OCI-LY7 (cell line): Measurements from ENCODE around the gene SPRN. TPM values are rescaled to one million over a fixed set of nuclear protein-coding genes. Genes with fewer than 3 reads are reported as not detected.

Experiments
- BruUV-seq: library from RNA; stranded (reverse); fragments of 400-500 nt; replicated peaks from 2 replicates; lab custom pipeline; 2021; lab: Mats Ljungman, UMichigan
- CTCF ChIA-PET: fragments of 300-600 bp; sonication (Branson Sonifier 250); formaldehyde crosslinking; loops from one replicate; lab custom pipeline; 2022; ENCODE audit warnings: antibody characterized with exemption; ENCODE audit not compliant: unreplicated experiment; lab: Charles Lee
- POLR2A ChIA-PET: fragments of 300-600 bp; sonication (Branson Sonifier 250); formaldehyde crosslinking; loops from one replicate; lab custom pipeline; 2022; ENCODE audit warnings: antibody characterized with exemption; lab: Charles Lee
- DNase-seq: peaks from one replicate; pipeline ENCODE4 v3.0.0-alpha.2; 2015; ENCODE audit warnings: low spot score
- H2AFZ ChIP-seq: fragments of 200-600 bp; sonication (generic), shearing (Covaris generic); 2 replicates; pipeline ENCODE4 v1.6.1; 2014; ENCODE audit warnings: mild to moderate bottlenecking, antibody characterized with exemption, low read length, moderate library complexity
- H3K27ac ChIP-seq: fragments of 200-600 bp; sonication (generic); 2 replicates; pipeline ENCODE4 v1.5.1; 2014; ENCODE audit warnings: mixed run types, low read depth, mild to moderate bottlenecking, moderate library complexity, low read length, inconsistent platforms; ENCODE audit not compliant: poor library complexity, severe bottlenecking
- H3K36me3 ChIP-seq: fragments of 200-600 bp; sonication (generic); 2 replicates; pipeline ENCODE4 v1.6.1; 2014; ENCODE audit warnings: mild to moderate bottlenecking, antibody characterized with exemption, low read length, moderate library complexity, mixed read lengths; ENCODE audit not compliant: insufficient read depth
- H3K4me1 ChIP-seq: fragments of 200-600 bp; sonication (generic); 2 replicates; pipeline ENCODE4 v1.5.1; 2014; ENCODE audit warnings: mild to moderate bottlenecking, low read length; ENCODE audit not compliant: insufficient read depth, poor library complexity, severe bottlenecking
- H3K4me2 ChIP-seq: fragments of 200-600 bp; sonication (generic); 2 replicates; pipeline ENCODE4 v1.6.1; 2014; ENCODE audit warnings: mild to moderate bottlenecking, low read length
- H3K4me3 ChIP-seq: fragments of 200-600 bp; sonication (generic); 2 replicates; pipeline ENCODE4 v1.5.1; 2014; ENCODE audit warnings: mild to moderate bottlenecking, low read depth, low read length; ENCODE audit not compliant: poor library complexity, severe bottlenecking
- H3K79me2 ChIP-seq: fragments of 200-600 bp; sonication (generic); 2 replicates; pipeline ENCODE4 v1.6.1; 2016; ENCODE audit warnings: low read depth, mild to moderate bottlenecking, low read length, moderate library complexity, mixed read lengths; ENCODE audit not compliant: insufficient read depth
- H3K9me2 ChIP-seq: fragments of 200-600 bp; sonication (generic); 2 replicates; pipeline ENCODE4 v1.6.1; 2016; ENCODE audit warnings: mild to moderate bottlenecking, low read length, mixed read lengths; ENCODE audit not compliant: insufficient read depth
- H3K9me3 ChIP-seq: fragments of 200-600 bp; sonication (generic); 2 replicates; pipeline ENCODE4 v1.6.1; 2014; ENCODE audit warnings: mild to moderate bottlenecking, mixed run types, low read length, mixed read lengths
- H4K20me1 ChIP-seq: fragments of 200-600 bp; sonication (generic); 2 replicates; pipeline ENCODE4 v1.6.1; 2014; ENCODE audit warnings: mild to moderate bottlenecking, antibody characterized with exemption, low read length, moderate library complexity, mixed read lengths; ENCODE audit not compliant: insufficient read depth
- CTCF ChIP-seq: fragments of 200-600 bp; sonication (generic); conservative IDR thresholded peaks from 2 replicates; pipeline ENCODE4 v1.5.1; 2014; ENCODE audit warnings: mild to moderate bottlenecking, antibody characterized with exemption, low read length, moderate library complexity, mixed read lengths
- EZH2phosphoT487 ChIP-seq: fragments of 200-600 bp; sonication (generic); IDR thresholded peaks from 2 replicates; pipeline ENCODE4 v1.6.1; 2018; ENCODE audit warnings: low read depth, borderline replicate concordance, mild to moderate bottlenecking, mixed run types, antibody characterized with exemption, low read length, moderate library complexity, mixed read lengths
- intact Hi-C: fragments of 100-400 bp; cut with micrococcal nuclease; formaldehyde crosslinking; loops from one replicate; pipeline ENCODE4 v1.10.0; 2022; ENCODE audit not compliant: unreplicated experiment
- total RNA-seq, 2 experiments: library from RNA; depleted of rRNA in 1 of 2; stranded (reverse); fragments of >200 nt in 1 of 2; shearing (Covaris generic) in 1 of 2; gene quantifications; 2 replicates each; pipeline ENCODE4 v1.2.3, GENCODE V29; 2014 to 2022

The SPRN gene
- total RNA-seq, 2 experiments from 2014 or later, result not detected

- POLR2A ChIA-PET, result no interaction called here
- peaks cover 5% of the 10 kb centered on the region; the same call in 1 of the 2 replicates for H3K9me3 ChIP-seq
- H3K4me2 ChIP-seq, result no peak overlapping the region
- intact Hi-C loops, result no loop called here
- no peaks in the 10 kb centered on the region for H3K36me3 ChIP-seq
- CTCF ChIA-PET, result no interaction called here
- H2AFZ ChIP-seq, result no peak overlapping the region
- no peak for TF ChIP-seq EZH2phosphoT487
- TF ChIP-seq CTCF, result no peak
- H3K4me3 ChIP-seq, result no peak overlapping the region
- no peaks in the 10 kb centered on the region for H3K4me1 ChIP-seq
- no TSS peak for BruUV-seq
- no peak for DNase-seq
- no peaks in the 10 kb centered on the region for H3K79me2 ChIP-seq
- no peak overlapping the region for H3K27ac ChIP-seq
- no peaks in the 10 kb centered on the region for H4K20me1 ChIP-seq
- H3K9me2 ChIP-seq, result no peaks in the 10 kb centered on the region
These were observed 18.8 kb upstream of the SPRN start for GRCh38 chr10:133442967-133443924.

DNA sequence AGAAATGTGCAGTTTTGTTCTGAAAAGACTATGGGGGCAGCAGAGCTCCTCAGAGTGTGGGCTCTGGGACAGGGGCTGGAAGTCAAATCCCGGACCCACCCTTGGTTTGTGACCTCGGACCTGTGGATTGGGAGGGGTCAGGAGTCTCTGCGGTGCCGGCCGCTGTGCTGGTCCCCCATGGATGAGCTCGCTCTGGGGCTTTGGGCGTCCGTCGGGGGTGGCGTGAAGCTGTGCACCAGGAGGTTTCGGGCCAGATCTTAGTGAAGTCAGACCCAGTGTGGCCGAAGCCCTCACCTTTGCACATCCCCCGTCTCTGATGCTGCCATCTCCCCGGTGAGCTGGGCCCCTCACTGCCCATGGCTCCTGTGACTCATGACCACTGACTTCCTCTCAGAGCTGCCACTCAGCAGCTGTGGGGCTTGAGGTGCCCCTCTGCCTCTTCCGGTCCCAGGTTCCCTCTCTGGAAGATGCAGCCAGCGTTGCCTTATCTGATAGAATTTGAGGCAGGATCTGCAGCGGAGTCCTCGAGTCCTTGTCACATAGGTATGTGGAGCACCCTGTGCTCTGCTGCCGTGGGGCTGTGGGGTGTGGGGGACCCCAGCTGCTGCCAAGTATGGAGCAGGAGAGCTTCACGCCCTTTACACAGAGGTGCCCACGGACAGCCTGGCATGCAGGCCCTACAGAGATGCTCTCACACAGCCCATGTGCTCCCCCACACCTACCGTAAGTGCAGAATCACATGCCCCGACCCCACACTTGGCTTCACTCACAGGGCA is 18.0 kb upstream of the SPRN start:
- no peaks in the 10 kb centered on the region for H4K20me1 ChIP-seq
- no peaks in the 10 kb centered on the region for H3K9me3 ChIP-seq
- no peak overlapping the region for H3K4me3 ChIP-seq
- no peak for DNase-seq
- no peaks in the 10 kb centered on the region for H3K9me2 ChIP-seq
- TF ChIP-seq EZH2phosphoT487 (no peak), CTCF (no peak)
- H3K27ac ChIP-seq, result no peak overlapping the region
- POLR2A ChIA-PET, result no interaction called here
- no peak overlapping the region for H2AFZ ChIP-seq
- CTCF ChIA-PET, result no interaction called here
- H3K36me3 ChIP-seq, result no peaks in the 10 kb centered on the region
- H3K79me2 ChIP-seq, result no peaks in the 10 kb centered on the region
- H3K4me2 ChIP-seq, result no peak overlapping the region
- H3K4me1 ChIP-seq, result no peaks in the 10 kb centered on the region
- intact Hi-C loops, result no loop called here
- BruUV-seq, result no TSS peak
